ENCODE measurements around the gene CENPW. TPM values are rescaled to one million over a fixed set of nuclear protein-coding genes. Genes with fewer than 3 reads are reported as not detected.

CENPW gene
- total RNA-seq, 4 donors from 2014 or later = 2.2 TPM; not detected in 3

- Histone ChIP-seq H3K27ac (no peak overlapping the region), H3K27me3 (no peaks in the 10 kb centered on the region), H3K4me3 (no peak overlapping the region), H3K9me3 (peaks cover 3 to 6% of the 10 kb centered on the region in 2 donors), H3K4me1 (no peaks in the 10 kb centered on the region), H3K36me3 (no peaks in the 10 kb centered on the region)
- TF ChIP-seq, protein P1, sequence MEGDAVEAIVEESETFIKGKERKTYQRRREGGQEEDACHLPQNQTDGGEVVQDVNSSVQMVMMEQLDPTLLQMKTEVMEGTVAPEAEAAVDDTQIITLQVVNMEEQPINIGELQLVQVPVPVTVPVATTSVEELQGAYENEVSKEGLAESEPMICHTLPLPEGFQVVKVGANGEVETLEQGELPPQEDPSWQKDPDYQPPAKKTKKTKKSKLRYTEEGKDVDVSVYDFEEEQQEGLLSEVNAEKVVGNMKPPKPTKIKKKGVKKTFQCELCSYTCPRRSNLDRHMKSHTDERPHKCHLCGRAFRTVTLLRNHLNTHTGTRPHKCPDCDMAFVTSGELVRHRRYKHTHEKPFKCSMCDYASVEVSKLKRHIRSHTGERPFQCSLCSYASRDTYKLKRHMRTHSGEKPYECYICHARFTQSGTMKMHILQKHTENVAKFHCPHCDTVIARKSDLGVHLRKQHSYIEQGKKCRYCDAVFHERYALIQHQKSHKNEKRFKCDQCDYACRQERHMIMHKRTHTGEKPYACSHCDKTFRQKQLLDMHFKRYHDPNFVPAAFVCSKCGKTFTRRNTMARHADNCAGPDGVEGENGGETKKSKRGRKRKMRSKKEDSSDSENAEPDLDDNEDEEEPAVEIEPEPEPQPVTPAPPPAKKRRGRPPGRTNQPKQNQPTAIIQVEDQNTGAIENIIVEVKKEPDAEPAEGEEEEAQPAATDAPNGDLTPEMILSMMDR (IDR thresholded peaks at IDR 0.05) = no peak
- TF ChIP-seq EP300 (IDR thresholded peaks at IDR 0.05; ENCODE audit: low read depth) (no peak), POLR2AphosphoS5 (IDR thresholded peaks at IDR 0.05) (no peak), POLR2A (IDR thresholded peaks at IDR 0.05) (no peak)
- intact Hi-C loops (cut with DNase I; ENCODE audit: low total_unique reads) = no loop called here
- in situ Hi-C loops (cut with MboI; ENCODE audit: low pct_ligation_motif_present in 1 of 4, low pct_unique_long_range_greater_than_20kb in 1 of 4, low sequenced_read_pairs in 3 of 4) = loop anchor here in 1 of 4 donors (25.0 kb wide), 1 partner anchor 310 kb away; no protein-coding TSS in a partner anchor
- no peak for DNase-seq
These were observed 12.6 kb downstream of the CENPW start for GRCh38 chr6:126352514-126352913.

DNA sequence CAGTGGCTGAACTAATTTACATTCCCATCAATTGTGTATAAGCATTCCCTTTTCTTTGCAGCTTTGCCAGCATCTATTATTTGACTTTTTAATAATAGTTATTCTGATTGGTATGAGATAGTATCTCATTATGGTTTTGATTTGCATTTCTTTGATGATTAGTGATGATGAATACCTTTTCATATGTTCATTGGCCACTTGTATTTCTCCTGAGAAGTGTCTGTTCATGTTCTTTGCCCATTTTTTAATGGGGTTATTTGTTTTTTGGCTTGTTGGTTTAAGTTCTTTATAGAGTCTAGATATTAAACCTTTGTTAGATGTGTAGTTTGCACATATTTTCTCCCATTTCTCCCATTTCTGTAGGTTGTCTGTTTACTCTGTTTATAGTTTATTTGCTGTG lies 16.6 kb downstream of the CENPW start:
- intact Hi-C loops (cut with DNase I; ENCODE audit: low total_unique reads) (no loop called here), in situ Hi-C loops (cut with MboI; ENCODE audit: low pct_ligation_motif_present in 1 of 4, low pct_unique_long_range_greater_than_20kb in 1 of 4, low sequenced_read_pairs in 3 of 4) (loop anchor here in 1 of 4 donors (25.0 kb wide), 1 partner anchor 306 kb away; no protein-coding TSS in a partner anchor)
- Histone ChIP-seq H3K4me1 (no peaks in the 10 kb centered on the region), H3K4me3 (no peak overlapping the region), H3K9me3 (peaks cover 3 to 11% of the 10 kb centered on the region in 2 donors), H3K36me3 (no peaks in the 10 kb centered on the region), H3K27ac (no peak overlapping the region), H3K27me3 (no peaks in the 10 kb centered on the region)
- DNase-seq = no peak
- TF ChIP-seq, protein P1 (IDR thresholded peaks at IDR 0.05) = no peak
- no peak for TF ChIP-seq EP300 (IDR thresholded peaks at IDR 0.05; ENCODE audit: low read depth)
- no peak for TF ChIP-seq POLR2A (IDR thresholded peaks at IDR 0.05)
- no peak for TF ChIP-seq POLR2AphosphoS5 (IDR thresholded peaks at IDR 0.05)

GRCh38 chr6:126359936-126360537 lies 20.1 kb downstream of the CENPW start:
- intact Hi-C loops (cut with DNase I; ENCODE audit: low total_unique reads) = no loop called here
- Histone ChIP-seq H3K27me3 (no peaks in the 10 kb centered on the region), H3K27ac (no peak overlapping the region), H3K9me3 (peaks cover 3 to 11% of the 10 kb centered on the region in 2 donors), H3K36me3 (no peaks in the 10 kb centered on the region), H3K4me3 (no peak overlapping the region), H3K4me1 (no peaks in the 10 kb centered on the region)
- TF ChIP-seq, protein P1 (IDR thresholded peaks at IDR 0.05) = no peak
- TF ChIP-seq POLR2A (IDR thresholded peaks at IDR 0.05) = no peak
- TF ChIP-seq POLR2AphosphoS5 (IDR thresholded peaks at IDR 0.05) = no peak
- TF ChIP-seq EP300 (IDR thresholded peaks at IDR 0.05; ENCODE audit: low read depth) = no peak
- WGBS, 2 donors (ENCODE audit: low coverage in 1 of 2) = 96 to 100% methylated on average over 1 of the region's 1 CpG
- DNase-seq = no peak
- in situ Hi-C loops (cut with MboI; ENCODE audit: low pct_ligation_motif_present in 1 of 4, low pct_unique_long_range_greater_than_20kb in 1 of 4, low sequenced_read_pairs in 3 of 4) = loop anchor here in 1 of 4 donors (25.0 kb wide), 1 partner anchor 302 kb away; no protein-coding TSS in a partner anchor

- intact Hi-C loops (cut with DNase I; ENCODE audit: low total_unique reads) = no loop called here
- TF ChIP-seq, protein P1 (IDR thresholded peaks at IDR 0.05) = no peak
- no peak for TF ChIP-seq POLR2A (IDR thresholded peaks at IDR 0.05)
- no peak for TF ChIP-seq POLR2AphosphoS5 (IDR thresholded peaks at IDR 0.05)
- TF ChIP-seq EP300 (IDR thresholded peaks at IDR 0.05; ENCODE audit: low read depth) = no peak
These were observed 22.0 kb downstream of the CENPW start for GRCh38 chr6:126361832-126362440.

More at GRCh38 chr6:126361832-126362440, 22.0 kb downstream of the CENPW start:
- in situ Hi-C loops (cut with MboI; ENCODE audit: low pct_ligation_motif_present in 1 of 4, low pct_unique_long_range_greater_than_20kb in 1 of 4, low sequenced_read_pairs in 3 of 4) = loop anchor here in 1 of 4 donors (25.0 kb wide), 1 partner anchor 300 kb away; no protein-coding TSS in a partner anchor
- no peak for DNase-seq
- Histone ChIP-seq H3K36me3 (no peaks in the 10 kb centered on the region), H3K4me1 (no peaks in the 10 kb centered on the region), H3K9me3 (peaks cover 3 to 8% of the 10 kb centered on the region in 2 donors), H3K27me3 (no peaks in the 10 kb centered on the region), H3K27ac (no peak overlapping the region), H3K4me3 (no peak overlapping the region)
- 89% methylated on average over 3 of the region's 3 CpGs; no CpG with 5 or more reads in 1 of the 2 donors for WGBS, 2 donors (ENCODE audit: low coverage in 1 of 2)

All from transverse colon (tissue), 4 donors.